ENCODE results near the gene NTSR1. TPM values are rescaled to one million over a fixed set of nuclear protein-coding genes. Genes with fewer than 3 reads are reported as not detected.

NTSR1 gene
- total and polyA plus RNA-seq, 4 donors: 0.02 to 3.7 (median 0.76) TPM

DNA sequence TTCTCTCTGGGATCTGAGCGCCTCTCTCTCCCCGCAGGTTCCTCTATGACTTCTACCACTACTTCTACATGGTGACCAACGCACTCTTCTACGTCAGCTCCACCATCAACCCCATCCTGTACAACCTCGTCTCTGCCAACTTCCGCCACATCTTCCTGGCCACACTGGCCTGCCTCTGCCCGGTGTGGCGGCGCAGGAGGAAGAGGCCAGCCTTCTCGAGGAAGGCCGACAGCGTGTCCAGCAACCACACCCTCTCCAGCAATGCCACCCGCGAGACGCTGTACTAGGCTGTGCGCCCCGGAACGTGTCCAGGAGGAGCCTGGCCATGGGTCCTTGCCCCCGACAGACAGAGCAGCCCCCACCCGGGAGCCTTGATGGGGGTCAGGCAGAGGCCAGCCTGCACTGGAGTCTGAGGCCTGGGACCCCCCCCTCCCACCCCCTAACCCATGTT, 51.4 kb downstream of the NTSR1 start:
- Histone ChIP-seq H3K36me3 (ENCODE audit: control insufficient read depth in 4 of 4, insufficient read depth in 4 of 4, low read length in 4 of 4) (no peaks in the 10 kb centered on the region), H3K4me3 (no peak overlapping the region), H3K27me3 (ENCODE audit: control insufficient read depth in 3 of 3, insufficient read depth in 3 of 3, low read length in 2 of 3) (no peaks in the 10 kb centered on the region), H3K4me1 (ENCODE audit: control insufficient read depth in 5 of 5, insufficient read depth in 5 of 5, low read length in 5 of 5) (peaks cover 0 to 18% (median 0%) of the 10 kb centered on the region in 5 donors), H3K27ac (ENCODE audit: low read depth in 1 of 2, low read length in 1 of 2) (no peak overlapping the region), H3K9ac (ENCODE audit: insufficient read depth in 1 of 2, low read length in 2 of 2) (no peak overlapping the region), H3K9me3 (ENCODE audit: control insufficient read depth in 4 of 4, insufficient read depth in 3 of 4, low read length in 3 of 4) (peaks cover 0 to 3% (median 0%) of the 10 kb centered on the region in 4 donors)
- TF ChIP-seq, protein P1, sequence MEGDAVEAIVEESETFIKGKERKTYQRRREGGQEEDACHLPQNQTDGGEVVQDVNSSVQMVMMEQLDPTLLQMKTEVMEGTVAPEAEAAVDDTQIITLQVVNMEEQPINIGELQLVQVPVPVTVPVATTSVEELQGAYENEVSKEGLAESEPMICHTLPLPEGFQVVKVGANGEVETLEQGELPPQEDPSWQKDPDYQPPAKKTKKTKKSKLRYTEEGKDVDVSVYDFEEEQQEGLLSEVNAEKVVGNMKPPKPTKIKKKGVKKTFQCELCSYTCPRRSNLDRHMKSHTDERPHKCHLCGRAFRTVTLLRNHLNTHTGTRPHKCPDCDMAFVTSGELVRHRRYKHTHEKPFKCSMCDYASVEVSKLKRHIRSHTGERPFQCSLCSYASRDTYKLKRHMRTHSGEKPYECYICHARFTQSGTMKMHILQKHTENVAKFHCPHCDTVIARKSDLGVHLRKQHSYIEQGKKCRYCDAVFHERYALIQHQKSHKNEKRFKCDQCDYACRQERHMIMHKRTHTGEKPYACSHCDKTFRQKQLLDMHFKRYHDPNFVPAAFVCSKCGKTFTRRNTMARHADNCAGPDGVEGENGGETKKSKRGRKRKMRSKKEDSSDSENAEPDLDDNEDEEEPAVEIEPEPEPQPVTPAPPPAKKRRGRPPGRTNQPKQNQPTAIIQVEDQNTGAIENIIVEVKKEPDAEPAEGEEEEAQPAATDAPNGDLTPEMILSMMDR (IDR thresholded peaks at IDR 0.05; ENCODE audit: control extremely low read depth, extremely low read depth): no peak
- no peak for DNase-seq
- ATAC-seq (ENCODE audit: insufficient read depth, low FRiP score): no peak
- WGBS, 2 donors: 68 to 69% methylated on average over 20 of the region's 20 CpGs

DNA sequence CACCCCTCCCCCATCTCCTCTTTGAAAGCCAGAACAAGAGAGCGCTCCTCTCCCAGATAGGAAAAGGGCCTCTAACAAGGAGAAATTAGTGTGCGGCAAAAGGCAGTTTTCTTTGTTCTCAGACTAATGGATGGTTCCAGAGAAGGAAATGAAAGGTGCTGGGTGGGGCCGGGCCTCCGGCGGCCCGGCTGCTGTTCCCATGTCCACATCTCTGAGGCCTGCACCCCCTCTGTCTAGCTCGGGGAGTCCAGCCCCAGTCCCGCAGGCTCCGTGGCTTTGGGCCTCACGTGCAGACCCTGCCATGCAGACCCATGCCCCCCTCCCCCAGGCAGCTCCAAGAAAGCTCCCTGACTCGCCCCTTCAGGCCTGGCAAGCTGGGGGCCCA, 51.8 kb downstream of the NTSR1 start:
- TF ChIP-seq, protein P1 (IDR thresholded peaks at IDR 0.05; ENCODE audit: control extremely low read depth, extremely low read depth): no peak
- H3K4me3 ChIP-seq: no peak overlapping the region
- DNase-seq: peak in 2 of 3 donors; percentile 40 to 72
- H3K27me3 ChIP-seq (ENCODE audit: control insufficient read depth in 3 of 3, insufficient read depth in 3 of 3, low read length in 2 of 3): no peaks in the 10 kb centered on the region
- H3K9ac ChIP-seq (ENCODE audit: insufficient read depth in 1 of 2, low read length in 2 of 2): no peak overlapping the region
- no peak overlapping the region for H3K27ac ChIP-seq (ENCODE audit: low read depth in 1 of 2, low read length in 1 of 2)
- H3K9me3 ChIP-seq (ENCODE audit: control insufficient read depth in 4 of 4, insufficient read depth in 3 of 4, low read length in 3 of 4): peaks cover 0 to 3% (median 0%) of the 10 kb centered on the region in 4 donors
- ATAC-seq (ENCODE audit: insufficient read depth, low FRiP score): no peak
- 47 to 68% methylated on average over 11 of the region's 11 CpGs for WGBS, 2 donors
- peaks cover 0 to 18% (median 0%) of the 10 kb centered on the region in 5 donors for H3K4me1 ChIP-seq (ENCODE audit: control insufficient read depth in 5 of 5, insufficient read depth in 5 of 5, low read length in 5 of 5)
- no peaks in the 10 kb centered on the region for H3K36me3 ChIP-seq (ENCODE audit: control insufficient read depth in 4 of 4, insufficient read depth in 4 of 4, low read length in 4 of 4)

GRCh38 chr20:62760856-62761758, 52.5 kb downstream of the NTSR1 start:
- Histone ChIP-seq H3K27ac (ENCODE audit: low read depth in 1 of 2, low read length in 1 of 2) (no peak overlapping the region), H3K36me3 (ENCODE audit: control insufficient read depth in 4 of 4, insufficient read depth in 4 of 4, low read length in 4 of 4) (no peaks in the 10 kb centered on the region), H3K4me1 (ENCODE audit: control insufficient read depth in 5 of 5, insufficient read depth in 5 of 5, low read length in 5 of 5) (peaks cover 0 to 18% (median 0%) of the 10 kb centered on the region in 5 donors), H3K9me3 (ENCODE audit: control insufficient read depth in 4 of 4, insufficient read depth in 3 of 4, low read length in 3 of 4) (peaks cover 0 to 3% (median 0%) of the 10 kb centered on the region in 4 donors), H3K4me3 (no peak overlapping the region), H3K27me3 (ENCODE audit: control insufficient read depth in 3 of 3, insufficient read depth in 3 of 3, low read length in 2 of 3) (no peaks in the 10 kb centered on the region), H3K9ac (ENCODE audit: insufficient read depth in 1 of 2, low read length in 2 of 2) (no peak overlapping the region)
- TF ChIP-seq, protein P1 (IDR thresholded peaks at IDR 0.05; ENCODE audit: control extremely low read depth, extremely low read depth): no peak
- DNase-seq: peak in 1 of 3 donors; percentile 56
- ATAC-seq (ENCODE audit: insufficient read depth, low FRiP score): no peak
- 74 to 88% methylated on average over 26 of the region's 26 CpGs for WGBS, 2 donors
